Rectal smooth muscle tissue (tissue), 1 donor: ENCODE measurements around the gene KNOP1.

Experiments
- H3K27ac ChIP-seq: one replicate; pipeline ENCODE4 v1.7.0; 2013; ENCODE audit warnings: low read depth, low read length, inconsistent platforms
- H3K27me3 ChIP-seq: one replicate; pipeline ENCODE4 v1.7.0; 2013; ENCODE audit warnings: low read length; ENCODE audit not compliant: control insufficient read depth, insufficient read depth
- H3K36me3 ChIP-seq: one replicate; pipeline ENCODE4 v1.7.0; 2013; ENCODE audit warnings: low read length; ENCODE audit not compliant: control insufficient read depth, insufficient read depth
- H3K4me1 ChIP-seq: one replicate; pipeline ENCODE4 v1.7.0; 2013; ENCODE audit warnings: low read length; ENCODE audit not compliant: control insufficient read depth, insufficient read depth
- H3K4me3 ChIP-seq: one replicate; pipeline ENCODE4 v1.7.0; 2013; ENCODE audit warnings: low read length
- H3K9ac ChIP-seq: one replicate; pipeline ENCODE4 v1.7.0; 2013; ENCODE audit warnings: low read length

Gene KNOP1

DNA sequence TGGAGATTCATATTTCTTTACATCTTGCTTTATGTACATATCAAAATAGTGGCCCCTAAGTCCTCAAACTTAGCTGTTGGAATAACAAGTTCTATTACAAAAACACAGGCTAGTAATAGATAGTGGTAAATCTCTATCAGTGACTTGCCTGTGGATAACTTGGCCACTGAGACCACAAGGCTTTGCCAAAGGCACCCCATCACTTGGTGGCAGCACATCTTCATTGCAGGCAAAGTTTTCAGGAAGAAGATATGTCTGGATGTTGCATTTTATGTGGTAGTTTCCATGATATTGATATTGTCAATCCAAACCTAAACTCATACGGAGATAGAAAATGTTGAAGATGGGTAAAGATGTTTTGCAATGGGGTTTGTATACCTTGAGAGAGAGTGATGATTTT lies 58.5 kb downstream of the KNOP1 start:
- Histone ChIP-seq H3K36me3 (no peaks in the 10 kb centered on the region), H3K27ac (no peak overlapping the region), H3K4me1 (no peaks in the 10 kb centered on the region), H3K9ac (no peak overlapping the region), H3K4me3 (no peak overlapping the region), H3K27me3 (no peaks in the 10 kb centered on the region)

DNA sequence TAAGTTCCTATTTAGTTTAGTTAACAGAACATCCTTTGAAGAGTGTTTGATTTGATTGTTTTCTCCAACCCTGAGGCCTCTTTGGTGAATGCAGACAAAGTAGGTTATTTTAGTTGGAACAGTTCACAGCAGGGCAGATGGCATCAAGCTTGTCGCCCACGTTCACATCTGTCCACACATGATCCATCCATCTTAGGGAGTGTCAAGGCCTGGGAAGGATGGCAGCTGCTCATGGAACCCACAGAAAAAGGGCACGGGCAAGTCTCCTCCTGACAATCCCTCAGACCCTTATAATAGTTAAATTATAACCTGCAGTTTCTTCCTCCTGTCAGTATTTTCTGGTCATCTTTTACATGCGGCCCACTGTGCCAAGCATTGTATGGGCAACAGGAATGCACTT lies 60.2 kb downstream of the KNOP1 start:
- peaks cover 12% of the 10 kb centered on the region for H3K36me3 ChIP-seq
- H3K4me1 ChIP-seq = no peaks in the 10 kb centered on the region
- no peak overlapping the region for H3K27ac ChIP-seq
- no peak overlapping the region for H3K9ac ChIP-seq
- no peak overlapping the region for H3K4me3 ChIP-seq
- no peaks in the 10 kb centered on the region for H3K27me3 ChIP-seq

DNA sequence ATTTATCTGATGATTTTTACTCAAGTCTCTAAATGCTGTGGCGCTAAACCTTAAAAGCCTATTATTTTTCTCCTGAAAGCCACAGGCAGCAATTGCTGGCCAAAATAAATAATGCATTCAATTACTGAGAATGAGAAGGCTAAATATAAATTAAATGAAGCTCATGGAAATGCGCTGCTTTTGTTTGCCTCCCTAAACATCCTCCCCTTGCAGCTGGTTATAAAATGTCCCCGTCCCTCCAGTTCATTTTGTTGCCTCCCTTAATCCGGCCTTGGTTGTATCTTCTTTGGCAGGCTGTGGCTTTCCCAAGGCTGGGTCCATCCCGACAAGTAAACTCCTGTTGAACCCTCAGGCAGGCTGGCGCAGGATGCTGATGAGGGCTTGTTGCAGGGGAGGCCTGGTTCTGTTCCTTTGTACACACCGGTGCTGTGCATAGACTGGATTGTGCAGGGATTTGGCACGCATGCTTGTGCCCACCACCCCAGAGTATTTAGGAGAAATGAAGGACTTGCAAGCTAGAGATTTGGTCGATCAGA lies 62.7 kb downstream of the KNOP1 start:
- H3K27ac ChIP-seq = no peak overlapping the region
- no peaks in the 10 kb centered on the region for H3K4me1 ChIP-seq
- peaks cover 15% of the 10 kb centered on the region for H3K36me3 ChIP-seq
- H3K9ac ChIP-seq = no peak overlapping the region
- no peak overlapping the region for H3K4me3 ChIP-seq
- no peaks in the 10 kb centered on the region for H3K27me3 ChIP-seq

DNA sequence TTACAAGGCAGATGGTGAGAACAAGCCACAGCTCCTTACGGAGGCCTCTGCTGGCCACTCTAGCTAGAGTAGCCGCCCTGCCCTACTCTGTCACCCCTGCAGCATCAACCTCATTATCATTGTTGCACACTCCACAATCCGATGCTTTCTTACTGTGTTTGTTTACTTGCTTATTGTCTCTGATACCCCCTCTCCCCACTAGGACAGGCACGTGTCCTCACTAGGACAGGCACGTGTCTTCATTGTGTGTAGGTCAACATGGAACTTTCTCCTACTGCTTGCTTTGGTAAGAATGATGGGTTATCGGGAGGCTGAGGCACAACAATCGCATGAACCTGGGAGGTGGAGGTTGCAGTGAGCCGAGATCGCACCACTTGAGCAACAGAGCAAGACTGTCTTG lies 63.9 kb downstream of the KNOP1 start:
- H3K4me1 ChIP-seq = no peaks in the 10 kb centered on the region
- peaks cover 15% of the 10 kb centered on the region for H3K36me3 ChIP-seq
- no peaks in the 10 kb centered on the region for H3K27me3 ChIP-seq
- H3K4me3 ChIP-seq = no peak overlapping the region
- no peak overlapping the region for H3K27ac ChIP-seq
- H3K9ac ChIP-seq = no peak overlapping the region
